ENCODE data around the gene IL17C. TPM values are rescaled to one million over a fixed set of nuclear protein-coding genes. Genes with fewer than 3 reads are reported as not detected.

The IL17C gene
- total and polyA plus RNA-seq, 2 donors (not counting 3 experiments of a cell fraction or from before 2014, with no cell fraction given), result 0.17 TPM; not detected in 1

GRCh38 chr16:88613911-88614817 lies 24.2 kb upstream of the IL17C start:
- dilution Hi-C loops (cut with MboI; ENCODE audit: extremely low pct_ligation_motif_present, low sequenced_read_pairs), result no loop called here

More at GRCh38 chr16:88613911-88614817, 24.2 kb upstream of the IL17C start:
- H3K36me3 ChIP-seq (ENCODE audit: control insufficient read depth in 2 of 2, extremely low read depth in 1 of 2, insufficient read depth in 2 of 2, low read length in 2 of 2), result peaks cover 0 to 30% of the 10 kb centered on the region in 2 experiments
- H3K27me3 ChIP-seq (ENCODE audit: control insufficient read depth in 2 of 2, insufficient read depth in 2 of 2, low read length in 2 of 2), result no peaks in the 10 kb centered on the region
- no peaks in the 10 kb centered on the region for H3K4me1 ChIP-seq (ENCODE audit: control insufficient read depth, extremely low read depth, insufficient read depth, low read length)
- H3K79me2 ChIP-seq (ENCODE audit: control insufficient read depth, insufficient read depth, low read length), result peaks cover 4% of the 10 kb centered on the region
- FAIRE-seq, result no peak
- H3K4me2 ChIP-seq (ENCODE audit: insufficient read depth, low read length), result no peak overlapping the region
- CTCF ChIA-PET, result no interaction called here
- no peak overlapping the region for H3K9ac ChIP-seq (replicated peaks; ENCODE audit: extremely low read depth, insufficient read depth, low read length)
- no peaks in the 10 kb centered on the region for H3K9me3 ChIP-seq (replicated peaks; ENCODE audit: control insufficient read depth, insufficient read depth, low read length)
- intact Hi-C loops (cut with micrococcal nuclease), result no loop called here
- no peaks in the 10 kb centered on the region for H3K9me1 ChIP-seq (replicated peaks; ENCODE audit: control insufficient read depth, extremely low read depth, insufficient read depth, low read length)
- H3K4me3 ChIP-seq (replicated peaks in 1 of 3; ENCODE audit: insufficient read depth in 1 of 3, low read depth in 1 of 3, low read length in 3 of 3), result no peak overlapping the region
- H2AFZ ChIP-seq (ENCODE audit: low read depth, low read length), result no peak overlapping the region
- DNase-seq (ENCODE audit: low read depth, low spot score), result no peak
- no peaks in the 10 kb centered on the region for H4K20me1 ChIP-seq (replicated peaks; ENCODE audit: control insufficient read depth, extremely low read depth, insufficient read depth, low read length)
- BruUV-seq (replicated peaks), result no TSS peak
- no peak for TF ChIP-seq FOS (IDR thresholded peaks at IDR 0.05; ENCODE audit: borderline replicate concordance, insufficient read depth, low read length)
- no peak for TF ChIP-seq GATA2 (IDR thresholded peaks at IDR 0.05; ENCODE audit: insufficient read depth, insufficient read length, low read depth, low read length)
- TF ChIP-seq CTCF (IDR thresholded peaks at IDR 0.05; ENCODE audit: extremely low read depth in 1 of 2, insufficient read depth in 1 of 2, low read depth in 1 of 2, low read length in 2 of 2), result no peak
- TF ChIP-seq MYC (IDR thresholded peaks at IDR 0.05; ENCODE audit: low read depth, low read length), result no peak
- TF ChIP-seq POLR2AphosphoS5 (IDR thresholded peaks at IDR 0.05; ENCODE audit: insufficient read depth, low read depth, low read length), result no peak
- no peak for TF ChIP-seq EZH2 (IDR thresholded peaks at IDR 0.05; ENCODE audit: borderline replicate concordance, low read depth, low read length, severe bottlenecking)
- TF ChIP-seq JUN (IDR thresholded peaks at IDR 0.05; ENCODE audit: borderline replicate concordance, insufficient read depth, insufficient read length, low read depth), result no peak
- TF ChIP-seq MAX (IDR thresholded peaks at IDR 0.05; ENCODE audit: insufficient read depth, insufficient read length), result no peak
- TF ChIP-seq POLR2A (IDR thresholded peaks at IDR 0.05; ENCODE audit: low read depth, low read length), result no peak
- no peak overlapping the region for H3K27ac ChIP-seq (ENCODE audit: insufficient read depth, low read depth, low read length)
- POLR2A ChIA-PET, result no interaction called here

Data from endothelial cell of umbilical vein (primary cell).